HepG2 (cell line): ENCODE results near the gene PCBP4. TPM values are rescaled to one million over a fixed set of nuclear protein-coding genes. Genes with fewer than 3 reads are reported as not detected.

ENCODE experiments used
- CAMTA2 ChIP-seq: sonication (generic); formaldehyde crosslinking; IDR thresholded peaks from 2 replicates; pipeline ENCODE4 v1.4.0; 2020; ENCODE audit warnings: mild to moderate bottlenecking, missing genetic modification reagents, borderline replicate concordance
- ETV5 ChIP-seq: IDR thresholded peaks from 2 replicates; pipeline ENCODE4 v1.6.1; 2018; ENCODE audit warnings: missing biosample characterization, missing genetic modification reagents, inconsistent platforms, borderline replicate concordance
- GATAD1 ChIP-seq: IDR thresholded peaks from 2 replicates; pipeline ENCODE4 v1.6.1; 2016; ENCODE audit warnings: missing genetic modification reagents, missing compliant biosample characterization
- GFI1 ChIP-seq: sonication (generic); formaldehyde crosslinking; IDR thresholded peaks from 2 replicates; pipeline ENCODE4 v1.5.0; 2020; ENCODE audit warnings: missing genetic modification reagents, mild to moderate bottlenecking, borderline replicate concordance
- IRF2 ChIP-seq: IDR thresholded peaks from 2 replicates; pipeline ENCODE4 v1.6.1; 2018; ENCODE audit warnings: missing genetic modification reagents, missing compliant biosample characterization
- NFAT5 ChIP-seq: sonication (generic); formaldehyde crosslinking; IDR thresholded peaks from 2 replicates; pipeline ENCODE4 v1.4.0; 2020; ENCODE audit warnings: missing genetic modification reagents
- POGZ ChIP-seq: sonication (generic); formaldehyde crosslinking; IDR thresholded peaks from 2 replicates; pipeline ENCODE4 v1.4.0; 2020; ENCODE audit warnings: mild to moderate bottlenecking, missing genetic modification reagents
- RARG ChIP-seq: sonication (generic); formaldehyde crosslinking; IDR thresholded peaks from 2 replicates; pipeline ENCODE4 v1.4.0; 2020; ENCODE audit warnings: low read depth, mild to moderate bottlenecking, missing genetic modification reagents
- REXO4 ChIP-seq: sonication (generic); formaldehyde crosslinking; IDR thresholded peaks from 2 replicates; pipeline ENCODE4 v1.8.0; 2022; ENCODE audit warnings: missing genetic modification reagents, mild to moderate bottlenecking, borderline replicate concordance
- SALL1 ChIP-seq: sonication (generic); formaldehyde crosslinking; IDR thresholded peaks from 2 replicates; pipeline ENCODE4 v1.8.0; 2022; ENCODE audit warnings: mild to moderate bottlenecking, missing genetic modification reagents
- TOPORS ChIP-seq: sonication (generic); formaldehyde crosslinking; IDR thresholded peaks from 2 replicates; pipeline ENCODE4 v1.8.0; 2023; ENCODE audit warnings: mild to moderate bottlenecking, missing genetic modification reagents
- ZNF335 ChIP-seq: sonication (generic); formaldehyde crosslinking; IDR thresholded peaks from 2 replicates; pipeline ENCODE4 v1.4.0; 2020; ENCODE audit warnings: missing genetic modification reagents
- ZNF460 ChIP-seq: sonication (generic); formaldehyde crosslinking; IDR thresholded peaks from 2 replicates; pipeline ENCODE4 v1.5.1; 2020; ENCODE audit warnings: missing genetic modification reagents, mild to moderate bottlenecking, borderline replicate concordance
- ZNF691 ChIP-seq: sonication (generic); formaldehyde crosslinking; IDR thresholded peaks from 2 replicates; pipeline ENCODE4 v1.4.0; 2020; ENCODE audit warnings: missing genetic modification reagents, low read depth, mild to moderate bottlenecking, borderline replicate concordance
- polyA plus RNA-seq, 8 experiments: library from polyadenylated mRNA; depleted of rRNA in 3 of 8; stranded (reverse) in 7 of 8; unstranded in 1 of 8; fragments of >200 nt; fragmentation: Illumina TruSeq in 4 of 8; extraction: Trizol in 4 of 8; gene quantifications; 2 replicates each; pipeline versions ENCODE4 v1.2.1 to v1.2.3, GENCODE V29; 2011 to 2016; ENCODE audit warnings: low read depth in 4 of 8, missing spikeins in 1 of 8, mixed read lengths in 1 of 8; ENCODE audit not compliant: insufficient read depth in 1 of 8
- total RNA-seq, 5 experiments: library from RNA; depleted of rRNA; stranded (reverse); fragments of >200 nt; fragmentation: Illumina TruSeq; extraction: Trizol; gene quantifications; 2 replicates each; pipeline ENCODE4 v1.2.3, GENCODE V29; 2016; ENCODE audit warnings: low read depth in 1 of 5
- TF ChIP-seq, protein P1 (sequence below): sonication (generic); formaldehyde crosslinking; IDR thresholded peaks from 2 replicates; pipeline ENCODE4 v1.4.0; 2020; ENCODE audit warnings: mild to moderate bottlenecking, missing genetic modification reagents, borderline replicate concordance
- TF ChIP-seq, protein P2 (sequence below): sonication (generic); IDR thresholded peaks from 2 replicates; pipeline ENCODE4 v1.6.1; 2016; ENCODE audit warnings: low read depth, borderline replicate concordance

Gene PCBP4
- total and polyA plus RNA-seq, 2 of the 13 experiments (the other 11 are each of a cell fraction or from before 2014, with no cell fraction given): 36.8 to 51.3 TPM

DNA sequence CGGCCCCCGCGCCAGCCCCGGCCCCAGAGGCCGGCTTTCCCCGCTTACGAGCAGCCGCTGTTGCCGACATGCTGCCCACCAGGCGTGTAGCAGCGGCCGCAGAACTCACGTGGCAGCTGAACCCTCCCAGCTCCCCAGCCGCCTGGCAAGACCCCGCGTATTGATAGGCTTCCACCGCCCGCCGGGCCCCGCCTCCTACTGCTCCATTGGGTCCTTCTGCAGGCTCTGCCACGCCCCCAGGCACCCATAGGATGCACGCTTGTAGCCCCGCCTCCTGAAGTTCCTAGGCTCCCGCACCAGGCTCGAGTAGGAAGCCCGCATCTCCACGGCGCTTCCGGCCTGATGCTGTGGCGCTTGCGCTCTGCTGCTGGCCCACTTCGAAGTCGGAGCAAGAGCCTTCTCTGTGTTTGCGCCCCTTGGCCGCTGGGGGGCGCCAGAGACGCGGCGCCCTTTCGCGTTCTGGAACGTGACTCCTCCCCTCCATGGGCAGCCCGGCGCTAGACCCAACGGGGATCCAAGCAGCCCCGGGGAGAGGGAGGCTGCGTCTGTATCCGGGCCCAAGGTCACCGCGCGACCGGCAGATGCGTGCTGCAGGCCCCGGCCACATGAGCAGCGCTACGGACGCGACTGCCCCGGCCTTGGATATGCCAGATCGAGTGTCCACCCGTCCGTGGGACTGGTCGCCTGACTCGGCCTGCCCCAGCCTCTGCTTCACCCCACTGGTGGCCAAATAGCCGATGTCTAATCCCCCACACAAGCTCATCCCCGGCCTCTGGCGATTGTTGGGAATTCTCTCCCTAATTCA lies 25.3 kb downstream of the PCBP4 start, which contains the start of the genes PARP3 and RRP9 (continued):
- TF ChIP-seq, protein P1, sequence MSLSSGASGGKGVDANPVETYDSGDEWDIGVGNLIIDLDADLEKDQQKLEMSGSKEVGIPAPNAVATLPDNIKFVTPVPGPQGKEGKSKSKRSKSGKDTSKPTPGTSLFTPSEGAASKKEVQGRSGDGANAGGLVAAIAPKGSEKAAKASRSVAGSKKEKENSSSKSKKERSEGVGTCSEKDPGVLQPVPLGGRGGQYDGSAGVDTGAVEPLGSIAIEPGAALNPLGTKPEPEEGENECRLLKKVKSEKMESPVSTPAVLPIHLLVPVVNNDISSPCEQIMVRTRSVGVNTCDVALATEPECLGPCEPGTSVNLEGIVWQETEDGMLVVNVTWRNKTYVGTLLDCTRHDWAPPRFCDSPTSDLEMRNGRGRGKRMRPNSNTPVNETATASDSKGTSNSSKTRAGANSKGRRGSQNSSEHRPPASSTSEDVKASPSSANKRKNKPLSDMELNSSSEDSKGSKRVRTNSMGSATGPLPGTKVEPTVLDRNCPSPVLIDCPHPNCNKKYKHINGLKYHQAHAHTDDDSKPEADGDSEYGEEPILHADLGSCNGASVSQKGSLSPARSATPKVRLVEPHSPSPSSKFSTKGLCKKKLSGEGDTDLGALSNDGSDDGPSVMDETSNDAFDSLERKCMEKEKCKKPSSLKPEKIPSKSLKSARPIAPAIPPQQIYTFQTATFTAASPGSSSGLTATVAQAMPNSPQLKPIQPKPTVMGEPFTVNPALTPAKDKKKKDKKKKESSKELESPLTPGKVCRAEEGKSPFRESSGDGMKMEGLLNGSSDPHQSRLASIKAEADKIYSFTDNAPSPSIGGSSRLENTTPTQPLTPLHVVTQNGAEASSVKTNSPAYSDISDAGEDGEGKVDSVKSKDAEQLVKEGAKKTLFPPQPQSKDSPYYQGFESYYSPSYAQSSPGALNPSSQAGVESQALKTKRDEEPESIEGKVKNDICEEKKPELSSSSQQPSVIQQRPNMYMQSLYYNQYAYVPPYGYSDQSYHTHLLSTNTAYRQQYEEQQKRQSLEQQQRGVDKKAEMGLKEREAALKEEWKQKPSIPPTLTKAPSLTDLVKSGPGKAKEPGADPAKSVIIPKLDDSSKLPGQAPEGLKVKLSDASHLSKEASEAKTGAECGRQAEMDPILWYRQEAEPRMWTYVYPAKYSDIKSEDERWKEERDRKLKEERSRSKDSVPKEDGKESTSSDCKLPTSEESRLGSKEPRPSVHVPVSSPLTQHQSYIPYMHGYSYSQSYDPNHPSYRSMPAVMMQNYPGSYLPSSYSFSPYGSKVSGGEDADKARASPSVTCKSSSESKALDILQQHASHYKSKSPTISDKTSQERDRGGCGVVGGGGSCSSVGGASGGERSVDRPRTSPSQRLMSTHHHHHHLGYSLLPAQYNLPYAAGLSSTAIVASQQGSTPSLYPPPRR (CRISPR knock-in tag): peak; percentile 67
- TF ChIP-seq IRF2 (CRISPR knock-in tag) (peak; percentile 84), ZNF460 (CRISPR knock-in tag) (no peak; the same call in 1 of the 2 replicates), ETV5 (peak; percentile 91), TOPORS (CRISPR knock-in tag) (peak; percentile 70), ZNF691 (peak; percentile 97), ZNF335 (CRISPR knock-in tag) (peak; percentile 55; the same call in 1 of the 2 replicates), REXO4 (CRISPR knock-in tag) (no peak), GATAD1 (CRISPR knock-in tag) (peak; percentile 95), NFAT5 (CRISPR knock-in tag) (peak; percentile 66; the same call in 1 of the 2 replicates), RARG (CRISPR knock-in tag) (no peak; the same call in 1 of the 2 replicates), CAMTA2 (0 out of 2 replicates have a peak, but pooled peaks have one; percentile 60), SALL1 (peak; percentile 76), POGZ (CRISPR knock-in tag) (peak; percentile 76), GFI1 (CRISPR knock-in tag) (peak; percentile 79; the same call in 1 of the 2 replicates)
- TF ChIP-seq, protein P2, sequence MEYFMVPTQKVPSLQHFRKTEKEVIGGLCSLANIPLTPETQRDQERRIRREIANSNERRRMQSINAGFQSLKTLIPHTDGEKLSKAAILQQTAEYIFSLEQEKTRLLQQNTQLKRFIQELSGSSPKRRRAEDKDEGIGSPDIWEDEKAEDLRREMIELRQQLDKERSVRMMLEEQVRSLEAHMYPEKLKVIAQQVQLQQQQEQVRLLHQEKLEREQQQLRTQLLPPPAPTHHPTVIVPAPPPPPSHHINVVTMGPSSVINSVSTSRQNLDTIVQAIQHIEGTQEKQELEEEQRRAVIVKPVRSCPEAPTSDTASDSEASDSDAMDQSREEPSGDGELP: peak; percentile 54; the same call in 1 of the 2 replicates
